OCI-M1 (cell line): ENCODE results near the gene DCTPP1.

Experiments used
- DNase-seq: peaks from one replicate; lab custom pipeline; 2025; lab: John Stamatoyannopoulos, UW

DCTPP1 gene

GRCh38 chr16:30381291-30382041, 48.4 kb downstream of the DCTPP1 start:
- DNase-seq, result peak; percentile 29

GRCh38 chr16:30380803-30381208, 49.0 kb downstream of the DCTPP1 start:
- no peak for DNase-seq

GRCh38 chr16:30380072-30380802, 49.6 kb downstream of the DCTPP1 start:
- DNase-seq, result no peak

- no peak for DNase-seq
Measured at GRCh38 chr16:30379158-30379783, 50.6 kb downstream of the DCTPP1 start.

GRCh38 chr16:30378236-30379157, 51.3 kb downstream of the DCTPP1 start:
- DNase-seq, result peak; percentile 99

GRCh38 chr16:30377812-30378235, 52.0 kb downstream of the DCTPP1 start:
- DNase-seq, result peak; percentile 96

- DNase-seq, result no peak
Measured at GRCh38 chr16:30377050-30377811, 52.6 kb downstream of the DCTPP1 start.

- DNase-seq, result no peak
Measured at GRCh38 chr16:30376461-30376902, 53.3 kb downstream of the DCTPP1 start.

- no peak for DNase-seq
Measured at GRCh38 chr16:30375864-30376263, 54.0 kb downstream of the DCTPP1 start.

- no peak for DNase-seq
Measured at GRCh38 chr16:30374538-30374937, 55.3 kb downstream of the DCTPP1 start, which contains the start of gene MYL11. TSS of gene MYL11 (plus strand) at chr16:30374802. CDS start at chr16:30374858, 56 bp downstream.
